ENCODE results near the gene MED9. TPM values are rescaled to one million over a fixed set of nuclear protein-coding genes. Genes with fewer than 3 reads are reported as not detected.

MED9 gene
- polyA plus RNA-seq, 1 of the 3 experiments (the other 2 are of a cell fraction) = 10.1 TPM

DNA sequence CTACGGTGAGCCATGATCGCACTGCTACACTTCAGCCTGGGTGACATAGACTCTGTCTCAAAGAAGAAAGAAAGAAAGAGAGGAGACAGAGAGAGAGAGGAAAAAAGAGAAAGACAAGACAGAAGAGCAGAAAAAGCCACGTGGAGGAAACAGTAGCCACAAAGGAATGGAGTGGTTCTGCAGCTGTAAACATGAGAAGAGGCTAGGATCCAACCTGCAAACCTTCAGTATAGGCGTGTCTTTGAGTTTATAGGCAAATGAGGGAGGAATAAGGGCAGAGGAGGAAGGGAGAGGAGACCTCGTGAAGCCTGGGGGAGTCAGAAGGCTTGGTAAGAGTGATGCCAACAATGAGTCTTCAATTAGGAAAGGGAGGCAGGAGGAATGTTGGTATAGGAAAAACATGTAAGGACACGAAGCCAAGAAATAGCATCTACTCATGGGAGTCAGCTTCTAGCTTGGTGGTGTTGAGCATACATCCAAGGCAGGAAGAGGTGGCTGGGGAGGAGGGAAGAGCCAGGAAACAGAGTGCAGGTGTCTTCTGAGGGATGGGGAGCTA lies 3.9 kb downstream of the MED9 start:
- Histone ChIP-seq H4K20me1 (ENCODE audit: insufficient read depth) (peaks cover 4% of the 10 kb centered on the region; the same call in 1 of the 2 replicates), H3K9me2 (no peaks in the 10 kb centered on the region), H3K4me2 (no peak overlapping the region), H3K9me3 (no peaks in the 10 kb centered on the region), H3F3A (replicated peaks; ENCODE audit: insufficient read depth) (no peaks in the 10 kb centered on the region), H3K9ac (no peak overlapping the region), H3K27ac (ENCODE audit: low read depth in 2 of 2, low read length in 1 of 2) (no peak overlapping the region), H3K4me1 (ENCODE audit: control insufficient read depth in 1 of 2, insufficient read depth in 2 of 2, low read depth in 1 of 2, low read length in 1 of 2) (peaks cover 7 to 10% of the 10 kb centered on the region in 2 experiments; a peak in 3 of 4 replicates), H3K4me3 (ENCODE audit: low read depth in 2 of 2, low read length in 1 of 2) (no peak overlapping the region), H3K36me3 (replicated peaks in 1 of 2; ENCODE audit: control insufficient read depth in 1 of 2, insufficient read depth in 2 of 2, low read length in 1 of 2) (peaks cover 2 to 9% of the 10 kb centered on the region in 2 experiments), H2AFZ (ENCODE audit: low read depth) (no peak overlapping the region), H3K27me3 (ENCODE audit: insufficient read depth) (no peaks in the 10 kb centered on the region), H3K79me2 (ENCODE audit: insufficient read depth) (peaks cover 89% of the 10 kb centered on the region)
- 84% methylated on average over 6 of the region's 6 CpGs for WGBS (ENCODE audit: low lambda C conversion rate)
- TF ChIP-seq FOXJ3 (CRISPR knock-in tag; IDR thresholded peaks at IDR 0.05) (no peak), MXI1 (IDR thresholded peaks at IDR 0.05; ENCODE audit: low read depth, low read length) (no peak), FOXM1 (IDR thresholded peaks at IDR 0.05; ENCODE audit: low read depth) (no peak)
- TF ChIP-seq, protein P1, sequence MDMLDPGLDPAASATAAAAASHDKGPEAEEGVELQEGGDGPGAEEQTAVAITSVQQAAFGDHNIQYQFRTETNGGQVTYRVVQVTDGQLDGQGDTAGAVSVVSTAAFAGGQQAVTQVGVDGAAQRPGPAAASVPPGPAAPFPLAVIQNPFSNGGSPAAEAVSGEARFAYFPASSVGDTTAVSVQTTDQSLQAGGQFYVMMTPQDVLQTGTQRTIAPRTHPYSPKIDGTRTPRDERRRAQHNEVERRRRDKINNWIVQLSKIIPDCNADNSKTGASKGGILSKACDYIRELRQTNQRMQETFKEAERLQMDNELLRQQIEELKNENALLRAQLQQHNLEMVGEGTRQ (IDR thresholded peaks at IDR 0.05; ENCODE audit: borderline replicate concordance, low read depth, low read length) = no peak
- TF ChIP-seq, protein P2, sequence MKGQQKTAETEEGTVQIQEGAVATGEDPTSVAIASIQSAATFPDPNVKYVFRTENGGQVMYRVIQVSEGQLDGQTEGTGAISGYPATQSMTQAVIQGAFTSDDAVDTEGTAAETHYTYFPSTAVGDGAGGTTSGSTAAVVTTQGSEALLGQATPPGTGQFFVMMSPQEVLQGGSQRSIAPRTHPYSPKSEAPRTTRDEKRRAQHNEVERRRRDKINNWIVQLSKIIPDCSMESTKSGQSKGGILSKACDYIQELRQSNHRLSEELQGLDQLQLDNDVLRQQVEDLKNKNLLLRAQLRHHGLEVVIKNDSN (IDR thresholded peaks at IDR 0.05; ENCODE audit: borderline replicate concordance, low read depth) = no peak
- ChIA-PET CTCF (interaction anchor here (0.8 to 1.4 kb wide), 2 partner anchors 87 to 124 kb away, joined by 3 read pairs; no protein-coding TSS in a partner anchor), POLR2A (no interaction called here)
- DNase-seq = no peak

DNA sequence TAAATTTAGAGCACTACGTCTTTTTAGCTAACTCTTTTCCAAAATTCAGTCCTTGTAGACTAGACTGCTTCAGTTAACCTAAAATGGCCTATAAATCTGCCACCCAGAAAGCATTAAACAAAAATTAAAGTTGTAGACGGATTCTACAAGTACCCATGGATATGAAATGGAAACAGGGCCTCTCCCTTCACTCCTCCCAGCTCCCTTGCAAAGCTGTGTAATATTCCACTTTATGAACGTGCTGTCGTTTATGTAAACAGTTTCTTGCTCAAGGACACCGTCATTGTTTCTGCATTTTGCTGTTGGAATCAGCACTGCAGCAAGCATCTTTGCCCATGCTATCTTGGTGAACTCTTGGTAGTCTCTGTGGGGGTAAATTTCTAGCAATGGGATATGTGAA lies 5.1 kb downstream of the MED9 start:
- TF ChIP-seq GABPA (IDR thresholded peaks at IDR 0.05; ENCODE audit: low read depth) (no peak), SIN3A (IDR thresholded peaks at IDR 0.05; ENCODE audit: borderline replicate concordance, low read depth, low read length) (no peak), TEAD4 (IDR thresholded peaks at IDR 0.05; ENCODE audit: borderline replicate concordance, insufficient read depth) (no peak), POLR2AphosphoS5 (IDR thresholded peaks at IDR 0.05; ENCODE audit: low read depth, low read length) (no peak), EP300 (IDR thresholded peaks at IDR 0.05; ENCODE audit: borderline replicate concordance in 1 of 2, low read depth in 1 of 2, low read length in 1 of 2) (no peak), YY1 (IDR thresholded peaks at IDR 0.05; ENCODE audit: low read depth) (no peak), FOXJ3 (CRISPR knock-in tag; IDR thresholded peaks at IDR 0.05) (no peak), TCF12 (IDR thresholded peaks at IDR 0.05) (no peak), SMC3 (IDR thresholded peaks at IDR 0.05; ENCODE audit: low read depth, low read length) (no peak)
- TF ChIP-seq, protein P3, sequence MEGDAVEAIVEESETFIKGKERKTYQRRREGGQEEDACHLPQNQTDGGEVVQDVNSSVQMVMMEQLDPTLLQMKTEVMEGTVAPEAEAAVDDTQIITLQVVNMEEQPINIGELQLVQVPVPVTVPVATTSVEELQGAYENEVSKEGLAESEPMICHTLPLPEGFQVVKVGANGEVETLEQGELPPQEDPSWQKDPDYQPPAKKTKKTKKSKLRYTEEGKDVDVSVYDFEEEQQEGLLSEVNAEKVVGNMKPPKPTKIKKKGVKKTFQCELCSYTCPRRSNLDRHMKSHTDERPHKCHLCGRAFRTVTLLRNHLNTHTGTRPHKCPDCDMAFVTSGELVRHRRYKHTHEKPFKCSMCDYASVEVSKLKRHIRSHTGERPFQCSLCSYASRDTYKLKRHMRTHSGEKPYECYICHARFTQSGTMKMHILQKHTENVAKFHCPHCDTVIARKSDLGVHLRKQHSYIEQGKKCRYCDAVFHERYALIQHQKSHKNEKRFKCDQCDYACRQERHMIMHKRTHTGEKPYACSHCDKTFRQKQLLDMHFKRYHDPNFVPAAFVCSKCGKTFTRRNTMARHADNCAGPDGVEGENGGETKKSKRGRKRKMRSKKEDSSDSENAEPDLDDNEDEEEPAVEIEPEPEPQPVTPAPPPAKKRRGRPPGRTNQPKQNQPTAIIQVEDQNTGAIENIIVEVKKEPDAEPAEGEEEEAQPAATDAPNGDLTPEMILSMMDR (IDR thresholded peaks at IDR 0.05) = no peak
- TF ChIP-seq, protein P4, sequence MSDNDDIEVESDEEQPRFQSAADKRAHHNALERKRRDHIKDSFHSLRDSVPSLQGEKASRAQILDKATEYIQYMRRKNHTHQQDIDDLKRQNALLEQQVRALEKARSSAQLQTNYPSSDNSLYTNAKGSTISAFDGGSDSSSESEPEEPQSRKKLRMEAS (IDR thresholded peaks at IDR 0.05; ENCODE audit: low read depth) = no peak
- no peak overlapping the region for H3K4me3 ChIP-seq (ENCODE audit: low read depth in 2 of 2, low read length in 1 of 2)
- CTCF ChIA-PET = interaction anchor here (0.9 to 1.4 kb wide), 2 partner anchors 15 to 125 kb away, joined by 3 to 4 read pairs; no protein-coding TSS in a partner anchor
- WGBS (ENCODE audit: low lambda C conversion rate) = 84% methylated on average over 5 of the region's 5 CpGs
- H3F3A ChIP-seq (replicated peaks; ENCODE audit: insufficient read depth) = no peaks in the 10 kb centered on the region
- no peak overlapping the region for H3K4me2 ChIP-seq
- H4K20me1 ChIP-seq (ENCODE audit: insufficient read depth) = peaks cover 4% of the 10 kb centered on the region; the same call in 1 of the 2 replicates
- POLR2A ChIA-PET = no interaction called here
- H2AFZ ChIP-seq (ENCODE audit: low read depth) = no peak overlapping the region
- H3K79me2 ChIP-seq (ENCODE audit: insufficient read depth) = peaks cover 93% of the 10 kb centered on the region
- H3K27ac ChIP-seq (ENCODE audit: low read depth in 2 of 2, low read length in 1 of 2) = no peak overlapping the region
- H3K36me3 ChIP-seq (replicated peaks in 1 of 2; ENCODE audit: control insufficient read depth in 1 of 2, insufficient read depth in 2 of 2, low read length in 1 of 2) = peaks cover 2 to 9% of the 10 kb centered on the region in 2 experiments
- H3K27me3 ChIP-seq (ENCODE audit: insufficient read depth) = no peaks in the 10 kb centered on the region
- peaks cover 7 to 10% of the 10 kb centered on the region in 2 experiments; a peak in 3 of 4 replicates for H3K4me1 ChIP-seq (ENCODE audit: control insufficient read depth in 1 of 2, insufficient read depth in 2 of 2, low read depth in 1 of 2, low read length in 1 of 2)
- H3K9me3 ChIP-seq = no peaks in the 10 kb centered on the region
- H3K9me2 ChIP-seq = no peaks in the 10 kb centered on the region
- H3K9ac ChIP-seq = no peak overlapping the region
- DNase-seq = no peak
